GM18520 (cell line): ENCODE data around the gene CA9.

Experiments
- ATAC-seq: cut with Tn5 transposase; IDR thresholded peaks from one replicate; pipeline ENCODE4 v1.9.1; 2021; ENCODE audit not compliant: unreplicated experiment

The CA9 gene

DNA sequence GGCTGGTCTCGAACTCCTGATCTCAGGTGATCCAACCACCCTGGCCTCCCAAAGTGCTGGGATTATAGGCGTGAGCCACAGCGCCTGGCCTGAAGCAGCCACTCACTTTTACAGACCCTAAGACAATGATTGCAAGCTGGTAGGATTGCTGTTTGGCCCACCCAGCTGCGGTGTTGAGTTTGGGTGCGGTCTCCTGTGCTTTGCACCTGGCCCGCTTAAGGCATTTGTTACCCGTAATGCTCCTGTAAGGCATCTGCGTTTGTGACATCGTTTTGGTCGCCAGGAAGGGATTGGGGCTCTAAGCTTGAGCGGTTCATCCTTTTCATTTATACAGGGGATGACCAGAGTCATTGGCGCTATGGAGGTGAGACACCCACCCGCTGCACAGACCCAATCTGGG, 1.5 kb downstream of the CA9 start:
- no peak for ATAC-seq

GRCh38 chr9:35675732-35676392, 2.1 kb downstream of the CA9 start:
- no peak for ATAC-seq

DNA sequence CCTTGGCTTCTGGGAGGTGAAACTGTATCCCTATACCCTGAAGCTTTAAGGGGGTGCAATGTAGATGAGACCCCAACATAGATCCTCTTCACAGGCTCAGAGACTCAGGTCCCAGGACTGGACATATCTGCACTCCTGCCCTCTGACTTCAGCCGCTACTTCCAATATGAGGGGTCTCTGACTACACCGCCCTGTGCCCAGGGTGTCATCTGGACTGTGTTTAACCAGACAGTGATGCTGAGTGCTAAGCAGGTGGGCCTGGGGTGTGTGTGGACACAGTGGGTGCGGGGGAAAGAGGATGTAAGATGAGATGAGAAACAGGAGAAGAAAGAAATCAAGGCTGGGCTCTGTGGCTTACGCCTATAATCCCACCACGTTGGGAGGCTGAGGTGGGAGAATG, 5.4 kb downstream of the CA9 start:
- no peak for ATAC-seq

- ATAC-seq: no peak
Observed at GRCh38 chr9:35679766-35680330, 6.1 kb downstream of the CA9 start.

DNA sequence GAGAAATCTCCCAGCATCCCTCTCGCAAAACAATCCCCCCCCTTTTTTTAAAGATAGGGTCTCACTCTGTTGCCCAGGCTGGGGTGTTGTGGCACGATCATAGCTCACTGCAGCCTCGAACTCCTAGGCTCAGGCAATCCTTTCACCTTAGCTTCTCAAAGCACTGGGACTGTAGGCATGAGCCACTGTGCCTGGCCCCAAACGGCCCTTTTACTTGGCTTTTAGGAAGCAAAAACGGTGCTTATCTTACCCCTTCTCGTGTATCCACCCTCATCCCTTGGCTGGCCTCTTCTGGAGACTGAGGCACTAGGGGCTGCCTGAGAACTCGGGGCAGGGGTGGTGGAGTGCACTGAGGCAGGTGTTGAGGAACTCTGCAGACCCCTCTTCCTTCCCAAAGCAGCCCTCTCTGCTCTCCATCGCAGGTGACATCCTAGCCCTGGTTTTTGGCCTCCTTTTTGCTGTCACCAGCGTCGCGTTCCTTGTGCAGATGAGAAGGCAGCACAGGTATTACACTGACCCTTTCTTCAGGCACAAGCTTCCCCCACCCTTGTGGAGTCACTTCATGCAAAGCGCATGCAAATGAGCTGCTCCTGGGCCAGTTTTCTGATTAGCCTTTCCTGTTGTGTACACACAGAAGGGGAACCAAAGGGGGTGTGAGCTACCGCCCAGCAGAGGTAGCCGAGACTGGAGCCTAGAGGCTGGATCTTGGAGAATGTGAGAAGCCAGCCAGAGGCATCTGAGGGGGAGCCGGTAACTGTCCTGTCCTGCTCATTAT, 6.8 kb downstream of the CA9 start:
- ATAC-seq: peak; percentile 75

- no peak for ATAC-seq
Observed at GRCh38 chr9:35681341-35682002, 7.7 kb downstream of the CA9 start.

- ATAC-seq: no peak
Observed at GRCh38 chr9:35682051-35682450, 8.3 kb downstream of the CA9 start.

DNA sequence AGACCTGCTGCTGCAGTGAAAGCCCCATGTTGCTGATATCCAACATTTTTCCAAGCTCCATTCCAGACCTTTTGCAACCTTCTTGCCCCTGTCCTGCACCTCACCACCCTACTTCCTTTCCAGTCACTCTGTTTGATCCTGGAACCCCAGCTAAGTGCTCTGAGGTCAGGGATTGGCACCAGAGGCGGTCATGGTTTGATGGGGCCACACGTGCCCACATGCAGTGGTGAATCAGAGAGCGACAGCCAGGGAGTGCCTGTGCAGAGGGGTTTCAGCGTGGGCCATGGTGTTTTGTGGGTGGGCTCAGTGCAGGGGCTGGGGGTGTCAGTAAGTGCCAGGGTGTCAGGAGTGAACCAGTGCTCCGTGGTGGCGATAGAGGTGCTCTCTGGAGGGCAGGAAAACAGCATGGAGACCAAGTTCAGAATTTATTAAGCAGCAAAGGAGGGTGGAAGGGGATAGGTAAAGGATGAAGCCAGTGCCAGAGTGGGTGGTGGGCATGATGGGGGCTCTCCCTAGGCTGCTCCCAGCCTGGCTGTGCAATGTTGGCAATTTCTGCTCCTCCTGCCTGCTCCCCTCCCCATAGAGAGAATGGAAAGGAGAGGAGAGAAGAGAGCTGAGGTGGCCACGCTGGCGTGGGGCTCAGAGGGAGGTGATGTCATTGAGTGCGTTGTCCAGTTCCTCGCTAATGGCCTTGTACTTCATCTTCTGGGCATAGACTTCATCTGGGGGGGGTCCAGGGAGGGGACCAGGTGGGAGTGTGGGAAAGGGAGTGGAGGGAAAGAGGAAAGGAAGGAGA, 9.0 kb downstream of the CA9 start:
- ATAC-seq: no peak

DNA sequence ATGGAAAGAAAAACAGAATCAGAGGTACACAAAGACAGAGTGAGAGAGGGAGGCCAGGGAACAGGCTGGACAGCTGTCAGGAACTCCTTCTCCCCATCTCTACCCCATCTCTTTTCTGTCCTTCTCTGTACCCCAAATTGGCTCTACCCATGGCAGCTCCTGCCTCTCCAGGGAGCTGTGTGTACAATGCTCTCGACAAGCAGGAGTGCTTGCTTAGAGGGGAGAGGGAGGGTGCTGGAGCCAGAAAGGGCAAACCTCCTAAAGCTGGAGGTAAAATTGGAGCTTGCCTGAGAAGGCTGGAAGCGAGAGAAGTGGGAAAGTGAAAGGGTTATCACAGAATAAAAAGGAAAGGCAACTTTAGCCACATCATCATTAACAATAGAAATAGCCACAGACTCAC, 9.6 kb downstream of the CA9 start:
- ATAC-seq: no peak

GRCh38 chr9:35684921-35685320, 11.2 kb downstream of the CA9 start:
- no peak for ATAC-seq

- no peak for ATAC-seq
Observed at GRCh38 chr9:35685506-35685905, 11.8 kb downstream of the CA9 start.

DNA sequence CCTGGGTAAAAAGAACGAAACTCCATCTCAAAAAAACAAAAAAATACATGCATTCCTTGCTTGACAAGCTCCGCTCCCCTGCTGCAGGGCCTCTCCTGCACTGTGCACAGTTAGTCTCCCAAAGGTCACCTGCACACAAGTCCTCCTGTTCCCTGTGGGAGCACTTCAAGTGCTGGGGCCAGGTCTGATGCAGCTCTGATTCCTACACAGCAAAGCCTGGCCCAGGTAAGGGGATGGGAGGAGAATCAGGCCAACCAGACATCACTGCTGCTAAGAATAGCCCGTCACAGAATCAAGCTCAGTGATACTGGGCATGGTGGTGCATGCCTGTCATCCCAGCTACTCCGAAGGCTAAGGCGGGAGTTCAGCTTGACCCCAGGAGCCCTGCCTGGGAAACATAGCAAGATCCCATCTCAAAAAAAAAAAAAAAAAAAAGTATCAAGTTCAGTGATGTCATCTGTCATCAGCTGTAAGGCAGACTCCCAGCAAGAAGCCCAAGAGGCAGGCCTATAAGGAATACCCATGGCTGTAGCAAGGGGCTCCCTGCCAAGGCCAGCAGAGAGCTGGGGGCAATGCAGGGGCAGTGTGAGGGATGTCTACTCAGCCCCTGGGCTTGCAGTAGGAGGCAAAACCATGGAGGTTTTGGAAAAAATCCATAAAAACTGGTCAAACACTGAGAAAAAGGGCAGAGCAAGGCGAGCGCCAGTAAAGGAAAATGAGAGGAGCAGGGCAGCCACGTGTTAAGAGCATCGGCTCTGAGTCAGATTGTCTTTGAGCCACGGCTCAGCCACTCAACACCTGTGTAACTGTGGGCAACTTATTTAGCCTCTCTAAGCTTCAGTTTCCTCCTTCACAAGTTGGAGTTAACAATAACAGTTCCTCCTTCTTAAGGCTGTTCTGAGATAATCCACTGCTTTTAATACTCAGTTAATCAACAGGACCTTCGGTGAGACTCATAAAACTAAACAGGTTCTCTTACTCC, 12.8 kb downstream of the CA9 start:
- peak; percentile 34 for ATAC-seq

DNA sequence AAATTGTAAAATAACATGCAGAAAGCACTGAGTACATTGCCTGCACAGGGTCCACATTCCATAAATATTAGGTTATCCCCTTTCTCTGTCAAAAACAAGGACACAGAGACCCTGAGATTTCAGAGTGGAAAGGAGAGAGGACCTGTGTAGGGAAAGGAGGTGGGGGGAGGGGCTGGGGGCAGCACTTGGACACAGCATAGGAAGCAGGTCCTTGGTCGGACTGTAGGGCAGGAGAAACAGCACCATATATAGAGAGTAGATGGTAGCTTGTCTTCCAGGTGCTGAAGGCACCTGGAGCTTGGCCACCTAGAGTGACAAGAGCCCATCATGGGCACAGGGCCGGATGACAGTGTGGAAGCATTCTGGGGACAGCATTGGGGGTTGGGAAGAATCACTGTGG, 13.6 kb downstream of the CA9 start:
- ATAC-seq: no peak

GRCh38 chr9:35687972-35688557, 14.3 kb downstream of the CA9 start:
- no peak for ATAC-seq

GRCh38 chr9:35688558-35689541, 15.1 kb downstream of the CA9 start:
- ATAC-seq: no peak

DNA sequence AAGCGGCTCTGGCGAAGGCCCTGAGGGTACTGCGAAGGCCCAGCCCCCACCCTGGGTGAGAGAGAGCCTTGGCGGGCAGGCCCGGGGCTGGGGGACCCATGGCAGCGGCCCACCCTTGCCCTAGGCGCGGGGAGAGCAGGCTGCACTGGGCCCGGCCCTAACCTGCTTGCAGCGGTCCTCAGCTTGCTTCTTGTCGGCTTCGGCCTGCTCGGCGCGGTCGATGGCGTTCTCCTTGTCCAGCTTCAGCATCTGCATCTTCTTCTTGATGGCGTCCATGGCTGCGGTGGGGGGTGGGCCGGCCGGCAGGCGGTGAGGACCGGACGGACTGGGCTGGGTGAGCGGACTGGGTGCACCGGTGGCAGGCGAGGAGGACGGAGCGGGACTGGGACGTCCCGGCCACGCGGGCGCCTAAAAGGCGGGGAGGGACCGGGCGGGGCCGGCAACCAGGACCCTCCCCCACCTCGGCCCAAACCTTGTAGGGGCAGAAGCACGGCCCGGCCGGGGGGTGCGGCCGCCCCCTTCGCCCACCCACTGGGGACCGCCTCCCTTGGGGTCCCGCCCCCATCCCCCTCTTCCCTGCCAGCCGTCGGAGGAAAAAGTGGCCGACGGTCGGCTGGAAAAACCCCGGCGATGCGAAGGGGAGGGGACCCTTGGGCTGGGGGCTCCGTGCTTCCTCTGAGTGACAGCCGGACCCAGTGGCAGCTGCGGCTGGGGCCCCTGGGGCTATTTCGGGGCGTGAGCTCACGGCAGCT, 16.0 kb downstream of the CA9 start, which contains the start of gene TPM2:
Gene TPM2, minus strand, starts transcription at position 384 of the 752 bp plus-strand sequence. Its CDS starts 108 bp downstream, at position 276.
- no peak for ATAC-seq

DNA sequence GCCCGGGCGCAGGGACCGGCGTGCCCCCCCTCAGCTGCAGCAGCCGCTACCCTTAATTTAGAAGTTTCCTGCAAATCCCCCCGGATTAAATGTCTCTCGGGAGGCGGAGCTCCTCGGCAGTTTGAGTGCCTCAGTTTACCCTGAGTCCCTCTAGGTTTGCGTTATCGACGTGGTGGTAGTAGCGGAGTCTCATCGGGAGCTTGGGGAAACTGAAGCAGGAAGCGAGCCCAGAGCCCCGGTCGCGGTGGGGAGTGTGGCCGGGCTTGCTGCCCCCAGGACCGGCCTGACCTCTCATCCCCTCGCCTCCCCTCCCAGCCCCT, 16.5 kb downstream of the CA9 start:
- ATAC-seq: no peak
